Measurements from ENCODE around the gene CACNA1E.

Gene CACNA1E

GRCh38 chr1:181742426-181742825 is 259.1 kb downstream of the CACNA1E start:
- Histone ChIP-seq H3K79me2 (ENCODE audit: insufficient read depth, low read length) (no peaks in the 10 kb centered on the region), H4K20me1 (ENCODE audit: insufficient read depth, low read length, poor library complexity, severe bottlenecking) (no peaks in the 10 kb centered on the region), H3K4me1 (ENCODE audit: insufficient read depth, low read length, poor library complexity, severe bottlenecking) (no peaks in the 10 kb centered on the region), H3K36me3 (ENCODE audit: insufficient read depth, low read length) (no peaks in the 10 kb centered on the region), H3K9me2 (replicated peaks; ENCODE audit: low read depth, low read length) (no peaks in the 10 kb centered on the region), H3K27me3 (ENCODE audit: insufficient read depth, low read length, poor library complexity, severe bottlenecking) (no peaks in the 10 kb centered on the region), H3K4me2 (ENCODE audit: low read depth, low read length, poor library complexity, severe bottlenecking) (no peak overlapping the region), H3F3A (ENCODE audit: low read depth) (no peaks in the 10 kb centered on the region), H2AFZ (ENCODE audit: low read length) (no peak overlapping the region), H3K4me3 (ENCODE audit: low read length, poor library complexity, severe bottlenecking) (no peak overlapping the region), H3K9ac (ENCODE audit: low read depth, low read length, poor library complexity, severe bottlenecking) (no peak overlapping the region), H3K9me3 (ENCODE audit: insufficient read depth, low read depth, low read length) (no peaks in the 10 kb centered on the region)
- TF ChIP-seq EZH2phosphoT487 (IDR thresholded peaks at IDR 0.05; ENCODE audit: borderline replicate concordance), result no peak
- no peak for TF ChIP-seq CTCF (conservative IDR thresholded peaks at IDR 0.05; ENCODE audit: low read length)

- Histone ChIP-seq H2AFZ (ENCODE audit: low read length) (no peak overlapping the region), H3K4me2 (ENCODE audit: low read depth, low read length, poor library complexity, severe bottlenecking) (no peak overlapping the region), H3K79me2 (ENCODE audit: insufficient read depth, low read length) (no peaks in the 10 kb centered on the region)
Measured at GRCh38 chr1:181743878-181744312, 260.6 kb downstream of the CACNA1E start.

GRCh38 chr1:181746224-181746623 is 262.9 kb downstream of the CACNA1E start:
- no peaks in the 10 kb centered on the region for H3K79me2 ChIP-seq (ENCODE audit: insufficient read depth, low read length)
- H3K36me3 ChIP-seq (ENCODE audit: insufficient read depth, low read length), result no peaks in the 10 kb centered on the region
- H3K4me3 ChIP-seq (ENCODE audit: low read length, poor library complexity, severe bottlenecking), result no peak overlapping the region
- no peaks in the 10 kb centered on the region for H3K9me2 ChIP-seq (replicated peaks; ENCODE audit: low read depth, low read length)
- H3K9me3 ChIP-seq (ENCODE audit: insufficient read depth, low read depth, low read length), result no peaks in the 10 kb centered on the region
- no peak overlapping the region for H3K4me2 ChIP-seq (ENCODE audit: low read depth, low read length, poor library complexity, severe bottlenecking)
- H3F3A ChIP-seq (ENCODE audit: low read depth), result no peaks in the 10 kb centered on the region
- H4K20me1 ChIP-seq (ENCODE audit: insufficient read depth, low read length, poor library complexity, severe bottlenecking), result no peaks in the 10 kb centered on the region
- TF ChIP-seq CTCF (conservative IDR thresholded peaks at IDR 0.05; ENCODE audit: low read length), result no peak
- no peak for TF ChIP-seq EZH2phosphoT487 (IDR thresholded peaks at IDR 0.05; ENCODE audit: borderline replicate concordance)
- H3K9ac ChIP-seq (ENCODE audit: low read depth, low read length, poor library complexity, severe bottlenecking), result no peak overlapping the region
- H3K27me3 ChIP-seq (ENCODE audit: insufficient read depth, low read length, poor library complexity, severe bottlenecking), result no peaks in the 10 kb centered on the region
- no peak overlapping the region for H2AFZ ChIP-seq (ENCODE audit: low read length)
- no peaks in the 10 kb centered on the region for H3K4me1 ChIP-seq (ENCODE audit: insufficient read depth, low read length, poor library complexity, severe bottlenecking)

More at GRCh38 chr1:181743878-181744312, 260.6 kb downstream of the CACNA1E start:
- no peak for TF ChIP-seq EZH2phosphoT487 (IDR thresholded peaks at IDR 0.05; ENCODE audit: borderline replicate concordance)
- TF ChIP-seq CTCF (conservative IDR thresholded peaks at IDR 0.05; ENCODE audit: low read length), result no peak
- no peaks in the 10 kb centered on the region for H3K27me3 ChIP-seq (ENCODE audit: insufficient read depth, low read length, poor library complexity, severe bottlenecking)
- H4K20me1 ChIP-seq (ENCODE audit: insufficient read depth, low read length, poor library complexity, severe bottlenecking), result no peaks in the 10 kb centered on the region
- no peaks in the 10 kb centered on the region for H3F3A ChIP-seq (ENCODE audit: low read depth)
- no peak overlapping the region for H3K4me3 ChIP-seq (ENCODE audit: low read length, poor library complexity, severe bottlenecking)
- no peak overlapping the region for H3K9ac ChIP-seq (ENCODE audit: low read depth, low read length, poor library complexity, severe bottlenecking)
- no peaks in the 10 kb centered on the region for H3K9me2 ChIP-seq (replicated peaks; ENCODE audit: low read depth, low read length)
- no peaks in the 10 kb centered on the region for H3K9me3 ChIP-seq (ENCODE audit: insufficient read depth, low read depth, low read length)
- no peaks in the 10 kb centered on the region for H3K4me1 ChIP-seq (ENCODE audit: insufficient read depth, low read length, poor library complexity, severe bottlenecking)
- H3K36me3 ChIP-seq (ENCODE audit: insufficient read depth, low read length), result no peaks in the 10 kb centered on the region

All from Loucy (cell line).